HepG2 (cell line): ENCODE data around the gene SLC22A15. TPM values are rescaled to one million over a fixed set of nuclear protein-coding genes. Genes with fewer than 3 reads are reported as not detected.

Experiments
- ATAC-seq: fragments of 200-7000 bp; cut with Tn5 transposase; 3 replicates; pipeline ENCODE4 v1.9.1; 2020; ENCODE audit warnings: mild to moderate bottlenecking, moderate library complexity
- BruUV-seq: library from RNA; stranded (reverse); fragments of 400-500 nt; replicated peaks from 2 replicates; lab custom pipeline; 2021; lab: Mats Ljungman, UMichigan
- CTCF ChIA-PET: fragments of 300-600 bp; formaldehyde crosslinking; extraction: SDS; loops from one replicate; lab custom pipeline; 2021; ENCODE audit warnings: low total read pairs, inconsistent platforms, low intra/inter-chr PET ratio; lab: Yijun Ruan, JAX
- POLR2A ChIA-PET: fragments of 350-600 bp; sonication (Branson Sonifier 250); formaldehyde crosslinking; loops from one replicate; lab custom pipeline; 2020; ENCODE audit warnings: antibody characterized with exemption, inconsistent platforms; lab: Yijun Ruan, JAX
- DNase-seq: peaks from one replicate; pipeline ENCODE4 v3.0.0-alpha.2; 2015; ENCODE audit warnings: low spot score
- FAIRE-seq: peaks from 3 replicates; lab custom pipeline; 2011; peaks lifted over from hg19 to GRCh38; lab: Jason Lieb, UNC
- H2AFZ ChIP-seq: one replicate; pipeline ENCODE4 v1.6.1; 2011; ENCODE audit warnings: low read length, inconsistent platforms
- H3K27ac ChIP-seq: fragments of 300-600 bp; 3 replicates; pipeline ENCODE4 v1.8.0; 2011; ENCODE audit warnings: mixed run types, mild to moderate bottlenecking, mixed read lengths, low read length, inconsistent platforms; ENCODE audit not compliant: insufficient read depth; ENCODE audit errors: extremely low read length
- H3K27me3 ChIP-seq, 2 experiments: fragments of 200-600 bp in 1 of 2; 2 replicates in 1 of 2; 3 replicates in 1 of 2; pipeline versions ENCODE4 v1.6.0 to v1.8.0; 2011; ENCODE audit warnings: low read length in 2 of 2, mild to moderate bottlenecking in 2 of 2, moderate library complexity in 2 of 2, inconsistent platforms in 1 of 2; ENCODE audit not compliant: insufficient read depth in 2 of 2, control insufficient read depth in 1 of 2
- H3K36me3 ChIP-seq, 2 experiments: fragments of 200-600 bp in 1 of 2; replicated peaks in 1 of 2; 2 replicates in 1 of 2; 3 replicates in 1 of 2; pipeline versions ENCODE4 v1.5.1 to v1.8.0; 2011; ENCODE audit warnings: low read length in 2 of 2, inconsistent platforms in 1 of 2; ENCODE audit not compliant: insufficient read depth in 2 of 2, control insufficient read depth in 1 of 2
- H3K4me1 ChIP-seq: 2 replicates; pipeline ENCODE4 v1.5.1; 2012; ENCODE audit warnings: low read length, inconsistent platforms; ENCODE audit not compliant: insufficient read depth
- H3K4me2 ChIP-seq: 2 replicates; pipeline ENCODE4 v1.6.0; 2011; ENCODE audit warnings: low read depth, low read length, inconsistent platforms
- H3K4me3 ChIP-seq, 3 experiments: fragments of 200-600 bp in 1 of 3; sonication (generic), shearing (Covaris generic) in 1 of 3; replicated peaks in 1 of 3; 2 replicates each; pipeline ENCODE4 v1.5.1; 2011 to 2016; ENCODE audit warnings: low read length in 3 of 3, inconsistent platforms in 2 of 3, low read depth in 2 of 3, mild to moderate bottlenecking in 2 of 3, control low read depth in 1 of 3, mixed read lengths in 1 of 3; ENCODE audit not compliant: insufficient read depth in 1 of 3
- H3K79me2 ChIP-seq: one replicate; pipeline ENCODE4 v1.6.1; 2011; ENCODE audit warnings: low read length, inconsistent platforms; ENCODE audit not compliant: insufficient read depth
- H3K9ac ChIP-seq: 2 replicates; pipeline ENCODE4 v1.6.0; 2011; ENCODE audit warnings: mild to moderate bottlenecking, low read depth, low read length, inconsistent platforms; ENCODE audit not compliant: insufficient read depth
- H3K9me3 ChIP-seq: 2 replicates; pipeline ENCODE4 v1.5.1; 2012; ENCODE audit warnings: mild to moderate bottlenecking, low read length
- H4K20me1 ChIP-seq: 2 replicates; pipeline ENCODE4 v1.6.0; 2011; ENCODE audit warnings: inconsistent platforms, mild to moderate bottlenecking, low read length, moderate library complexity; ENCODE audit not compliant: insufficient read depth
- ADNP ChIP-seq: sonication (generic); formaldehyde crosslinking; IDR thresholded peaks from 2 replicates; pipeline ENCODE4 v1.4.0; 2020; ENCODE audit warnings: missing genetic modification reagents
- ARNTL ChIP-seq: sonication (generic); formaldehyde crosslinking; IDR thresholded peaks from 2 replicates; pipeline ENCODE4 v1.4.0; 2020; ENCODE audit warnings: mild to moderate bottlenecking, missing genetic modification reagents
- DNMT1 ChIP-seq: sonication (generic); formaldehyde crosslinking; IDR thresholded peaks from 2 replicates; pipeline ENCODE4 v1.5.1; 2020; ENCODE audit warnings: mild to moderate bottlenecking, missing genetic modification reagents
- HOXA3 ChIP-seq: sonication (generic); formaldehyde crosslinking; IDR thresholded peaks from 2 replicates; pipeline ENCODE4 v1.5.0; 2020; ENCODE audit warnings: missing genetic modification reagents
- NPAS2 ChIP-seq: sonication (generic); formaldehyde crosslinking; IDR thresholded peaks from 2 replicates; pipeline ENCODE4 v1.8.0; 2022; ENCODE audit warnings: mild to moderate bottlenecking, missing genetic modification reagents, borderline replicate concordance
- THYN1 ChIP-seq: sonication (generic); formaldehyde crosslinking; IDR thresholded peaks from 2 replicates; pipeline ENCODE4 v1.8.1; 2023; ENCODE audit warnings: low read depth, mild to moderate bottlenecking, moderate library complexity, missing genetic modification reagents, borderline replicate concordance
- ZFP36 ChIP-seq: fragments of 150-350 bp; IDR thresholded peaks from 2 replicates; pipeline ENCODE4 v1.6.1; 2018; ENCODE audit warnings: borderline replicate concordance, low read length, low read depth; ENCODE audit not compliant: partially characterized antibody
- ZFX ChIP-seq: sonication (generic); formaldehyde crosslinking; IDR thresholded peaks from 2 replicates; pipeline ENCODE4 v1.4.0; 2020; ENCODE audit warnings: mild to moderate bottlenecking, low read depth, missing genetic modification reagents, moderate library complexity
- ZMYM4 ChIP-seq: sonication (generic); formaldehyde crosslinking; IDR thresholded peaks from 2 replicates; pipeline ENCODE4 v1.8.1; 2023; ENCODE audit warnings: mild to moderate bottlenecking, missing genetic modification reagents
- ZNF354B ChIP-seq: sonication (generic); formaldehyde crosslinking; IDR thresholded peaks from 2 replicates; pipeline ENCODE4 v1.8.0; 2022; ENCODE audit warnings: mild to moderate bottlenecking, missing genetic modification reagents
- WGBS: methylation state at CpG from one replicate; pipeline ENCODE4 v1.1.6; 2017; ENCODE audit warnings: low lambda C conversion rate; 5-methylcytosine and 5-hydroxymethylcytosine counted together
- in situ Hi-C: cut with HindIII; loops from 2 replicates; pipeline ENCODE4 v1.10.0; 2017; ENCODE audit warnings: low pct_unique_long_range_greater_than_20kb; ENCODE audit not compliant: extremely low pct_ligation_motif_present
- intact Hi-C: fragments of 100-400 bp; cut with micrococcal nuclease; formaldehyde crosslinking; loops from one replicate; pipeline ENCODE4 v1.10.0; 2022; ENCODE audit not compliant: unreplicated experiment
- polyA plus RNA-seq, 8 experiments: library from polyadenylated mRNA; depleted of rRNA in 3 of 8; stranded (reverse) in 7 of 8; unstranded in 1 of 8; fragments of >200 nt; fragmentation: Illumina TruSeq in 4 of 8; extraction: Trizol in 4 of 8; gene quantifications; 2 replicates each; pipeline versions ENCODE4 v1.2.1 to v1.2.3, GENCODE V29; 2011 to 2016; ENCODE audit warnings: low read depth in 4 of 8, missing spikeins in 1 of 8, mixed read lengths in 1 of 8; ENCODE audit not compliant: insufficient read depth in 1 of 8
- total RNA-seq, 5 experiments: library from RNA; depleted of rRNA; stranded (reverse); fragments of >200 nt; fragmentation: Illumina TruSeq; extraction: Trizol; gene quantifications; 2 replicates each; pipeline ENCODE4 v1.2.3, GENCODE V29; 2016; ENCODE audit warnings: low read depth in 1 of 5
- TF ChIP-seq, protein P1 (sequence below): sonication (generic); formaldehyde crosslinking; IDR thresholded peaks from 2 replicates; pipeline ENCODE4 v1.4.0; 2020; ENCODE audit warnings: missing genetic modification reagents
- TF ChIP-seq, protein P2 (sequence below): sonication (generic); formaldehyde crosslinking; IDR thresholded peaks from 2 replicates; pipeline ENCODE4 v1.5.1; 2020; ENCODE audit warnings: mild to moderate bottlenecking, missing genetic modification reagents, moderate library complexity

Gene SLC22A15
- total and polyA plus RNA-seq, 2 of the 13 experiments (the other 11 are each of a cell fraction or from before 2014, with no cell fraction given), result 0.24 to 1.7 TPM

- Histone ChIP-seq H3K27ac (no peak overlapping the region), H3K9ac (no peak overlapping the region), H3K4me1 (no peaks in the 10 kb centered on the region), H3K9me3 (no peaks in the 10 kb centered on the region)
- ATAC-seq, result no peak
- no TSS peak for BruUV-seq
- no peak for FAIRE-seq
- TF ChIP-seq ARNTL (CRISPR knock-in tag), result no peak
- no peak for TF ChIP-seq NPAS2
- TF ChIP-seq ZFX (CRISPR knock-in tag), result no peak
- no peak for TF ChIP-seq ZFP36
- no peak for TF ChIP-seq ZMYM4 (CRISPR knock-in tag)
- TF ChIP-seq, protein P1, sequence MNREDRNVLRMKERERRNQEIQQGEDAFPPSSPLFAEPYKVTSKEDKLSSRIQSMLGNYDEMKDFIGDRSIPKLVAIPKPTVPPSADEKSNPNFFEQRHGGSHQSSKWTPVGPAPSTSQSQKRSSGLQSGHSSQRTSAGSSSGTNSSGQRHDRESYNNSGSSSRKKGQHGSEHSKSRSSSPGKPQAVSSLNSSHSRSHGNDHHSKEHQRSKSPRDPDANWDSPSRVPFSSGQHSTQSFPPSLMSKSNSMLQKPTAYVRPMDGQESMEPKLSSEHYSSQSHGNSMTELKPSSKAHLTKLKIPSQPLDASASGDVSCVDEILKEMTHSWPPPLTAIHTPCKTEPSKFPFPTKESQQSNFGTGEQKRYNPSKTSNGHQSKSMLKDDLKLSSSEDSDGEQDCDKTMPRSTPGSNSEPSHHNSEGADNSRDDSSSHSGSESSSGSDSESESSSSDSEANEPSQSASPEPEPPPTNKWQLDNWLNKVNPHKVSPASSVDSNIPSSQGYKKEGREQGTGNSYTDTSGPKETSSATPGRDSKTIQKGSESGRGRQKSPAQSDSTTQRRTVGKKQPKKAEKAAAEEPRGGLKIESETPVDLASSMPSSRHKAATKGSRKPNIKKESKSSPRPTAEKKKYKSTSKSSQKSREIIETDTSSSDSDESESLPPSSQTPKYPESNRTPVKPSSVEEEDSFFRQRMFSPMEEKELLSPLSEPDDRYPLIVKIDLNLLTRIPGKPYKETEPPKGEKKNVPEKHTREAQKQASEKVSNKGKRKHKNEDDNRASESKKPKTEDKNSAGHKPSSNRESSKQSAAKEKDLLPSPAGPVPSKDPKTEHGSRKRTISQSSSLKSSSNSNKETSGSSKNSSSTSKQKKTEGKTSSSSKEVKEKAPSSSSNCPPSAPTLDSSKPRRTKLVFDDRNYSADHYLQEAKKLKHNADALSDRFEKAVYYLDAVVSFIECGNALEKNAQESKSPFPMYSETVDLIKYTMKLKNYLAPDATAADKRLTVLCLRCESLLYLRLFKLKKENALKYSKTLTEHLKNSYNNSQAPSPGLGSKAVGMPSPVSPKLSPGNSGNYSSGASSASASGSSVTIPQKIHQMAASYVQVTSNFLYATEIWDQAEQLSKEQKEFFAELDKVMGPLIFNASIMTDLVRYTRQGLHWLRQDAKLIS (CRISPR knock-in tag), result no peak
- TF ChIP-seq HOXA3 (CRISPR knock-in tag), result no peak
- no peak for TF ChIP-seq ADNP
- TF ChIP-seq DNMT1 (CRISPR knock-in tag), result no peak
- TF ChIP-seq, protein P2, sequence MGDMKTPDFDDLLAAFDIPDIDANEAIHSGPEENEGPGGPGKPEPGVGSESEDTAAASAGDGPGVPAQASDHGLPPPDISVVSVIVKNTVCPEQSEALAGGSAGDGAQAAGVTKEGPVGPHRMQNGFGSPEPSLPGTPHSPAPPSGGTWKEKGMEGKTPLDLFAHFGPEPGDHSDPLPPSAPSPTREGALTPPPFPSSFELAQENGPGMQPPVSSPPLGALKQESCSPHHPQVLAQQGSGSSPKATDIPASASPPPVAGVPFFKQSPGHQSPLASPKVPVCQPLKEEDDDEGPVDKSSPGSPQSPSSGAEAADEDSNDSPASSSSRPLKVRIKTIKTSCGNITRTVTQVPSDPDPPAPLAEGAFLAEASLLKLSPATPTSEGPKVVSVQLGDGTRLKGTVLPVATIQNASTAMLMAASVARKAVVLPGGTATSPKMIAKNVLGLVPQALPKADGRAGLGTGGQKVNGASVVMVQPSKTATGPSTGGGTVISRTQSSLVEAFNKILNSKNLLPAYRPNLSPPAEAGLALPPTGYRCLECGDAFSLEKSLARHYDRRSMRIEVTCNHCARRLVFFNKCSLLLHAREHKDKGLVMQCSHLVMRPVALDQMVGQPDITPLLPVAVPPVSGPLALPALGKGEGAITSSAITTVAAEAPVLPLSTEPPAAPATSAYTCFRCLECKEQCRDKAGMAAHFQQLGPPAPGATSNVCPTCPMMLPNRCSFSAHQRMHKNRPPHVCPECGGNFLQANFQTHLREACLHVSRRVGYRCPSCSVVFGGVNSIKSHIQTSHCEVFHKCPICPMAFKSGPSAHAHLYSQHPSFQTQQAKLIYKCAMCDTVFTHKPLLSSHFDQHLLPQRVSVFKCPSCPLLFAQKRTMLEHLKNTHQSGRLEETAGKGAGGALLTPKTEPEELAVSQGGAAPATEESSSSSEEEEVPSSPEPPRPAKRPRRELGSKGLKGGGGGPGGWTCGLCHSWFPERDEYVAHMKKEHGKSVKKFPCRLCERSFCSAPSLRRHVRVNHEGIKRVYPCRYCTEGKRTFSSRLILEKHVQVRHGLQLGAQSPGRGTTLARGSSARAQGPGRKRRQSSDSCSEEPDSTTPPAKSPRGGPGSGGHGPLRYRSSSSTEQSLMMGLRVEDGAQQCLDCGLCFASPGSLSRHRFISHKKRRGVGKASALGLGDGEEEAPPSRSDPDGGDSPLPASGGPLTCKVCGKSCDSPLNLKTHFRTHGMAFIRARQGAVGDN (CRISPR knock-in tag), result no peak
- TF ChIP-seq THYN1 (CRISPR knock-in tag), result no peak
- no peak for TF ChIP-seq ZNF354B (CRISPR knock-in tag)
- TF ChIP-seq, all 625 proteins: peak for 0
- H4K20me1 ChIP-seq, result no peaks in the 10 kb centered on the region
- ChIA-PET POLR2A (no interaction called here), CTCF (no interaction called here)
- no peak overlapping the region for H3K4me2 ChIP-seq
- H3K79me2 ChIP-seq, result no peaks in the 10 kb centered on the region
- H3K27me3 ChIP-seq, result peaks cover 0 to 9% of the 10 kb centered on the region in 2 experiments; a peak in 3 of 5 replicates
- no peaks in the 10 kb centered on the region for H3K36me3 ChIP-seq
- DNase-seq, result no peak
- WGBS, result 41% methylated on average over 4 of the region's 4 CpGs
- no peak overlapping the region for H3K4me3 ChIP-seq
- intact Hi-C loops (no loop called here), in situ Hi-C loops (no loop called here)
- no peak overlapping the region for H2AFZ ChIP-seq
Measured at GRCh38 chr1:115927971-115928370, 48.3 kb upstream of the SLC22A15 start.
